ENCODE data around the gene PLEKHA1. TPM values are rescaled to one million over a fixed set of nuclear protein-coding genes. Genes with fewer than 3 reads are reported as not detected.

The PLEKHA1 gene
- total and polyA plus RNA-seq, 2 of the 13 experiments (the other 11 are each of a cell fraction or from before 2014, with no cell fraction given): 32.2 to 53.3 TPM

GRCh38 chr10:122352817-122353525 is 21.5 kb upstream of the PLEKHA1 start (continued):
- TF ChIP-seq CBX5 (CRISPR knock-in tag; IDR thresholded peaks at IDR 0.05; ENCODE audit: borderline replicate concordance) (no peak), MIXL1 (CRISPR knock-in tag; IDR thresholded peaks at IDR 0.05) (no peak; the same call in 1 of the 2 replicates), ZNF644 (CRISPR knock-in tag; IDR thresholded peaks at IDR 0.05; ENCODE audit: low read depth) (peak; percentile 88), NR2F6 (IDR thresholded peaks at IDR 0.05) (0 out of 2 replicates have a peak, but pooled peaks have one; percentile 5), NR2F6 (CRISPR knock-in tag; IDR thresholded peaks at IDR 0.05) (no peak; the same call in 1 of the 2 replicates), RXRB (CRISPR knock-in tag; IDR thresholded peaks at IDR 0.05; ENCODE audit: borderline replicate concordance) (no peak), ZNF562 (CRISPR knock-in tag; IDR thresholded peaks at IDR 0.05; ENCODE audit: borderline replicate concordance) (no peak), IRF9 (CRISPR knock-in tag; IDR thresholded peaks at IDR 0.05; ENCODE audit: borderline replicate concordance) (no peak), PAWR (CRISPR knock-in tag; IDR thresholded peaks at IDR 0.05; ENCODE audit: borderline replicate concordance) (no peak), ZBED4 (CRISPR knock-in tag; IDR thresholded peaks at IDR 0.05; ENCODE audit: borderline replicate concordance) (no peak), TBP (CRISPR knock-in tag; IDR thresholded peaks at IDR 0.05) (no peak), FOXA3 (CRISPR knock-in tag; IDR thresholded peaks at IDR 0.05) (no peak), TRIM22 (IDR thresholded peaks at IDR 0.05) (no peak), SIN3A (IDR thresholded peaks at IDR 0.05; ENCODE audit: borderline replicate concordance, low read depth, low read length) (no peak)
